ENCODE measurements around the gene RPS6KB1. TPM values are rescaled to one million over a fixed set of nuclear protein-coding genes. Genes with fewer than 3 reads are reported as not detected.

The RPS6KB1 gene
- total and polyA plus RNA-seq, 4 donors: 8.7 to 59.2 (median 17.5) TPM

GRCh38 chr17:59859444-59860025, 33.4 kb upstream of the RPS6KB1 start:
- H3K9ac ChIP-seq (ENCODE audit: insufficient read depth in 1 of 2, low read length in 2 of 2): no peak overlapping the region
- H3K4me1 ChIP-seq (ENCODE audit: control insufficient read depth in 5 of 5, insufficient read depth in 5 of 5, low read length in 5 of 5): peaks cover 0 to 5% (median 0%) of the 10 kb centered on the region in 5 donors
- peaks cover 2 to 9% (median 6%) of the 10 kb centered on the region in 4 donors for H3K36me3 ChIP-seq (ENCODE audit: control insufficient read depth in 4 of 4, insufficient read depth in 4 of 4, low read length in 4 of 4)
- 83 to 93% methylated on average over 2 of the region's 2 CpGs for WGBS, 2 donors
- H3K27ac ChIP-seq (ENCODE audit: low read depth in 1 of 2, low read length in 1 of 2): no peak overlapping the region
- no peaks in the 10 kb centered on the region for H3K27me3 ChIP-seq (ENCODE audit: control insufficient read depth in 3 of 3, insufficient read depth in 3 of 3, low read length in 2 of 3)
- peak; percentile 51 for TF ChIP-seq CTCF (IDR thresholded peaks at IDR 0.05; ENCODE audit: control extremely low read depth, extremely low read depth)
- no peak overlapping the region for H3K4me3 ChIP-seq
- no peaks in the 10 kb centered on the region for H3K9me3 ChIP-seq (ENCODE audit: control insufficient read depth in 4 of 4, insufficient read depth in 3 of 4, low read length in 3 of 4)
- ATAC-seq (ENCODE audit: insufficient read depth, low FRiP score) (no peak), DNase-seq (peak in 2 of 3 donors; percentile 80 to 83)

- Histone ChIP-seq H3K27ac (ENCODE audit: low read depth in 1 of 2, low read length in 1 of 2) (no peak overlapping the region), H3K4me1 (ENCODE audit: control insufficient read depth in 5 of 5, insufficient read depth in 5 of 5, low read length in 5 of 5) (no peaks in the 10 kb centered on the region), H3K9me3 (ENCODE audit: control insufficient read depth in 4 of 4, insufficient read depth in 3 of 4, low read length in 3 of 4) (no peaks in the 10 kb centered on the region), H3K36me3 (ENCODE audit: control insufficient read depth in 4 of 4, insufficient read depth in 4 of 4, low read length in 4 of 4) (peaks cover 2 to 9% (median 7%) of the 10 kb centered on the region in 4 donors), H3K9ac (ENCODE audit: insufficient read depth in 1 of 2, low read length in 2 of 2) (no peak overlapping the region), H3K27me3 (ENCODE audit: control insufficient read depth in 3 of 3, insufficient read depth in 3 of 3, low read length in 2 of 3) (no peaks in the 10 kb centered on the region), H3K4me3 (no peak overlapping the region)
- 84 to 87% methylated on average over 3 of the region's 3 CpGs for WGBS, 2 donors
- ATAC-seq (ENCODE audit: insufficient read depth, low FRiP score): no peak
- no peak for DNase-seq
- no peak for TF ChIP-seq CTCF (IDR thresholded peaks at IDR 0.05; ENCODE audit: control extremely low read depth, extremely low read depth)
These were observed 29.3 kb upstream of the RPS6KB1 start for GRCh38 chr17:59863616-59864015.

- no peak overlapping the region for H3K27ac ChIP-seq (ENCODE audit: low read depth in 1 of 2, low read length in 1 of 2)
- ATAC-seq (ENCODE audit: insufficient read depth, low FRiP score) (no peak), DNase-seq (no peak)
- no peak for TF ChIP-seq CTCF (IDR thresholded peaks at IDR 0.05; ENCODE audit: control extremely low read depth, extremely low read depth)
- H3K9me3 ChIP-seq (ENCODE audit: control insufficient read depth in 4 of 4, insufficient read depth in 3 of 4, low read length in 3 of 4): no peaks in the 10 kb centered on the region
- H3K27me3 ChIP-seq (ENCODE audit: control insufficient read depth in 3 of 3, insufficient read depth in 3 of 3, low read length in 2 of 3): no peaks in the 10 kb centered on the region
- 34 to 35% methylated on average over 1 of the region's 1 CpG for WGBS, 2 donors
- H3K4me3 ChIP-seq: no peak overlapping the region
- H3K4me1 ChIP-seq (ENCODE audit: control insufficient read depth in 5 of 5, insufficient read depth in 5 of 5, low read length in 5 of 5): peaks cover 0 to 2% (median 0%) of the 10 kb centered on the region in 5 donors
- peaks cover 0 to 8% (median 6%) of the 10 kb centered on the region in 4 donors for H3K36me3 ChIP-seq (ENCODE audit: control insufficient read depth in 4 of 4, insufficient read depth in 4 of 4, low read length in 4 of 4)
- no peak overlapping the region for H3K9ac ChIP-seq (ENCODE audit: insufficient read depth in 1 of 2, low read length in 2 of 2)
These were observed 23.0 kb upstream of the RPS6KB1 start for GRCh38 chr17:59869941-59870218.

- TF ChIP-seq CTCF (IDR thresholded peaks at IDR 0.05; ENCODE audit: control extremely low read depth, extremely low read depth): no peak
- H3K9me3 ChIP-seq (ENCODE audit: control insufficient read depth in 4 of 4, insufficient read depth in 3 of 4, low read length in 3 of 4): no peaks in the 10 kb centered on the region
- H3K4me3 ChIP-seq: no peak overlapping the region
- WGBS, 2 donors: 85 to 87% methylated on average over 8 of the region's 8 CpGs
- no peak for DNase-seq
- peaks cover 4 to 8% (median 7%) of the 10 kb centered on the region in 4 donors for H3K36me3 ChIP-seq (ENCODE audit: control insufficient read depth in 4 of 4, insufficient read depth in 4 of 4, low read length in 4 of 4)
- H3K9ac ChIP-seq (ENCODE audit: insufficient read depth in 1 of 2, low read length in 2 of 2): no peak overlapping the region
- H3K27me3 ChIP-seq (ENCODE audit: control insufficient read depth in 3 of 3, insufficient read depth in 3 of 3, low read length in 2 of 3): no peaks in the 10 kb centered on the region
- H3K4me1 ChIP-seq (ENCODE audit: control insufficient read depth in 5 of 5, insufficient read depth in 5 of 5, low read length in 5 of 5): peaks cover 0 to 2% (median 0%) of the 10 kb centered on the region in 5 donors
- no peak overlapping the region for H3K27ac ChIP-seq (ENCODE audit: low read depth in 1 of 2, low read length in 1 of 2)
- no peak for ATAC-seq (ENCODE audit: insufficient read depth, low FRiP score)
These were observed 22.4 kb upstream of the RPS6KB1 start for GRCh38 chr17:59870482-59870881.
